ENCODE measurements around the gene CALHM3.

- TF ChIP-seq POLR2A (IDR thresholded peaks at IDR 0.05) = no peak
- TF ChIP-seq, protein P1, sequence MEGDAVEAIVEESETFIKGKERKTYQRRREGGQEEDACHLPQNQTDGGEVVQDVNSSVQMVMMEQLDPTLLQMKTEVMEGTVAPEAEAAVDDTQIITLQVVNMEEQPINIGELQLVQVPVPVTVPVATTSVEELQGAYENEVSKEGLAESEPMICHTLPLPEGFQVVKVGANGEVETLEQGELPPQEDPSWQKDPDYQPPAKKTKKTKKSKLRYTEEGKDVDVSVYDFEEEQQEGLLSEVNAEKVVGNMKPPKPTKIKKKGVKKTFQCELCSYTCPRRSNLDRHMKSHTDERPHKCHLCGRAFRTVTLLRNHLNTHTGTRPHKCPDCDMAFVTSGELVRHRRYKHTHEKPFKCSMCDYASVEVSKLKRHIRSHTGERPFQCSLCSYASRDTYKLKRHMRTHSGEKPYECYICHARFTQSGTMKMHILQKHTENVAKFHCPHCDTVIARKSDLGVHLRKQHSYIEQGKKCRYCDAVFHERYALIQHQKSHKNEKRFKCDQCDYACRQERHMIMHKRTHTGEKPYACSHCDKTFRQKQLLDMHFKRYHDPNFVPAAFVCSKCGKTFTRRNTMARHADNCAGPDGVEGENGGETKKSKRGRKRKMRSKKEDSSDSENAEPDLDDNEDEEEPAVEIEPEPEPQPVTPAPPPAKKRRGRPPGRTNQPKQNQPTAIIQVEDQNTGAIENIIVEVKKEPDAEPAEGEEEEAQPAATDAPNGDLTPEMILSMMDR (IDR thresholded peaks at IDR 0.05) = no peak
These were observed 20.8 kb upstream of the CALHM3 start for GRCh38 chr10:103499881-103500280.
